ENCODE results near the gene C14orf93. TPM values are rescaled to one million over a fixed set of nuclear protein-coding genes. Genes with fewer than 3 reads are reported as not detected.

C14orf93 gene
- polyA plus RNA-seq, 3 donors, result 2.5 to 17.6 (median 3.7) TPM

DNA sequence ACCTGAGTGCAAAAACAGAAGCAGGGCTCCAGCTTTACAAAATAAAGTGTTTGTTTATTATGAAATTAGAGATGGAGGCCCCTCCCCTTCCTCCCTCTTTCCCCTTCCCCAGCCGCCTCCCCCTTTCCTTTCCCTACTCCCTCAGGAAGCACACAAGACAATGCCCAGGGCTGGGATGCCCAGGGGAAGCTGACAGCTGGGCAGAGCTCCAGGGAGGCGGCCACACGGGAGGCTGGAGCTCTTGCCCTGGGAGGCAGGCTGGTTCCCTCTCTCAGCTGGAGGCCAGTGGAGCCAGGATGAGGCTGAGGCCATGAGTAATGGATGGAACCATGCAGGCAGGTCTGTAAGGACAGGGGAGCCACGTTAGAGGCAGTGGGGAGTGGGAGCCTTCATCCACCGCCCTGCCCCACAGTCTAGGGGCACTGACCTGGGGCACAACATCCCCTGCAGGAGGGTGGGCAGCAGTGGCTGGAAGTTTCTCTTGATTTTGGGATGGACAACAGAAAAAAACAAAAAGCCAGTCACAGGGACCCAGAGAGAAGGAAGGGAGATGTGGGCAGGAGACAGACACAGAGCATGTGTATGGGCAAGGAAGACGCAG is 37.2 kb upstream of the C14orf93 start:
- WGBS (ENCODE audit: insufficient coverage), result 75% methylated on average over 4 of the region's 6 CpGs
- Histone ChIP-seq H3K4me3 (replicated peaks in 1 of 3; ENCODE audit: low read depth in 2 of 3, low read length in 3 of 3) (no peak overlapping the region), H3K9ac (ENCODE audit: insufficient read depth, low read length, poor library complexity, severe bottlenecking) (no peak overlapping the region), H3K9me3 (replicated peaks in 1 of 2; ENCODE audit: control insufficient read depth in 1 of 2, insufficient read depth in 1 of 2, low read length in 2 of 2) (no peaks in the 10 kb centered on the region), H3K4me1 (ENCODE audit: control insufficient read depth in 1 of 2, insufficient read depth in 2 of 2, low read length in 2 of 2) (peaks cover 3 to 10% of the 10 kb centered on the region in 2 donors), H3K79me2 (ENCODE audit: insufficient read depth, low read length) (no peaks in the 10 kb centered on the region), H2AFZ (ENCODE audit: insufficient read depth, low read depth, low read length, poor library complexity, severe bottlenecking) (no peak overlapping the region), H3K27me3 (ENCODE audit: control insufficient read depth in 2 of 2, insufficient read depth in 2 of 2, low read length in 2 of 2) (no peaks in the 10 kb centered on the region), H3K27ac (ENCODE audit: low read depth in 1 of 2, low read length in 2 of 2) (no peak overlapping the region), H3K4me2 (replicated peaks; ENCODE audit: extremely low read depth, low read length, poor library complexity, severe bottlenecking) (no peak overlapping the region), H3K36me3 (replicated peaks in 1 of 2; ENCODE audit: control insufficient read depth in 1 of 2, insufficient read depth in 2 of 2, low read length in 2 of 2) (no peaks in the 10 kb centered on the region), H4K20me1 (ENCODE audit: insufficient read depth, low read length) (no peaks in the 10 kb centered on the region)
- Mint-ChIP-seq H3K4me1 (peaks cover 17% of the 10 kb centered on the region), H3K36me3 (no peaks in the 10 kb centered on the region), H3K27me3 (ENCODE audit: low read depth in 3 of 3) (peaks cover 9 to 12% (median 9%) of the 10 kb centered on the region in 3 donors), H3K4me3 (no peak overlapping the region), H3K27ac (no peak overlapping the region), H3K9me3 (peaks cover 0 to 4% (median 0%) of the 10 kb centered on the region in 7 donors)
- no peak for DNase-seq
- TF ChIP-seq, protein P1, sequence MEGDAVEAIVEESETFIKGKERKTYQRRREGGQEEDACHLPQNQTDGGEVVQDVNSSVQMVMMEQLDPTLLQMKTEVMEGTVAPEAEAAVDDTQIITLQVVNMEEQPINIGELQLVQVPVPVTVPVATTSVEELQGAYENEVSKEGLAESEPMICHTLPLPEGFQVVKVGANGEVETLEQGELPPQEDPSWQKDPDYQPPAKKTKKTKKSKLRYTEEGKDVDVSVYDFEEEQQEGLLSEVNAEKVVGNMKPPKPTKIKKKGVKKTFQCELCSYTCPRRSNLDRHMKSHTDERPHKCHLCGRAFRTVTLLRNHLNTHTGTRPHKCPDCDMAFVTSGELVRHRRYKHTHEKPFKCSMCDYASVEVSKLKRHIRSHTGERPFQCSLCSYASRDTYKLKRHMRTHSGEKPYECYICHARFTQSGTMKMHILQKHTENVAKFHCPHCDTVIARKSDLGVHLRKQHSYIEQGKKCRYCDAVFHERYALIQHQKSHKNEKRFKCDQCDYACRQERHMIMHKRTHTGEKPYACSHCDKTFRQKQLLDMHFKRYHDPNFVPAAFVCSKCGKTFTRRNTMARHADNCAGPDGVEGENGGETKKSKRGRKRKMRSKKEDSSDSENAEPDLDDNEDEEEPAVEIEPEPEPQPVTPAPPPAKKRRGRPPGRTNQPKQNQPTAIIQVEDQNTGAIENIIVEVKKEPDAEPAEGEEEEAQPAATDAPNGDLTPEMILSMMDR (IDR thresholded peaks at IDR 0.05), result no peak
- intact Hi-C loops (cut with micrococcal nuclease), result no loop called here

GRCh38 chr14:23045419-23046357 is 35.7 kb upstream of the C14orf93 start:
- Histone ChIP-seq H3K4me1 (ENCODE audit: control insufficient read depth in 1 of 2, insufficient read depth in 2 of 2, low read length in 2 of 2) (peaks cover 0 to under 1% of the 10 kb centered on the region in 2 donors), H2AFZ (ENCODE audit: insufficient read depth, low read depth, low read length, poor library complexity, severe bottlenecking) (no peak overlapping the region), H3K4me3 (replicated peaks in 1 of 3; ENCODE audit: low read depth in 2 of 3, low read length in 3 of 3) (no peak overlapping the region), H3K27me3 (ENCODE audit: control insufficient read depth in 2 of 2, insufficient read depth in 2 of 2, low read length in 2 of 2) (no peaks in the 10 kb centered on the region), H3K27ac (ENCODE audit: low read depth in 1 of 2, low read length in 2 of 2) (no peak overlapping the region), H3K79me2 (ENCODE audit: insufficient read depth, low read length) (no peaks in the 10 kb centered on the region), H3K9ac (ENCODE audit: insufficient read depth, low read length, poor library complexity, severe bottlenecking) (no peak overlapping the region), H3K9me3 (replicated peaks in 1 of 2; ENCODE audit: control insufficient read depth in 1 of 2, insufficient read depth in 1 of 2, low read length in 2 of 2) (no peaks in the 10 kb centered on the region), H4K20me1 (ENCODE audit: insufficient read depth, low read length) (no peaks in the 10 kb centered on the region), H3K36me3 (replicated peaks in 1 of 2; ENCODE audit: control insufficient read depth in 1 of 2, insufficient read depth in 2 of 2, low read length in 2 of 2) (no peaks in the 10 kb centered on the region), H3K4me2 (replicated peaks; ENCODE audit: extremely low read depth, low read length, poor library complexity, severe bottlenecking) (no peak overlapping the region)
- no peak overlapping the region for H3K27ac Mint-ChIP-seq
- H3K4me1 Mint-ChIP-seq, result peaks cover 9% of the 10 kb centered on the region
- TF ChIP-seq, protein P1 (IDR thresholded peaks at IDR 0.05), result no peak
- 75% methylated on average over 7 of the region's 13 CpGs for WGBS (ENCODE audit: insufficient coverage)
- no peak overlapping the region for H3K4me3 Mint-ChIP-seq
- no peaks in the 10 kb centered on the region for H3K36me3 Mint-ChIP-seq
- peaks cover 0 to 4% (median 0%) of the 10 kb centered on the region in 7 donors for H3K9me3 Mint-ChIP-seq
- no peak for DNase-seq
- H3K27me3 Mint-ChIP-seq (ENCODE audit: low read depth in 3 of 3), result peaks cover 9 to 15% (median 9%) of the 10 kb centered on the region in 3 donors
- intact Hi-C loops (cut with micrococcal nuclease), result no loop called here
